Thoracic aorta (tissue), 2 donors: ENCODE results near the gene PDLIM7. TPM values are rescaled to one million over a fixed set of nuclear protein-coding genes. Genes with fewer than 3 reads are reported as not detected.

ENCODE experiments used
- ATAC-seq: fragments of 150-250 bp; one replicate; pipeline ENCODE4 v1.8.0; 2017; ENCODE audit warnings: low read depth; ENCODE audit not compliant: insufficient number of reproducible peaks, low FRiP score
- DNase-seq: peaks from one replicate; pipeline ENCODE4 v3.0.0-alpha.2; 2020; ENCODE audit warnings: low spot score
- H3K27ac ChIP-seq, 2 donors: fragments of 200-600 bp; sonication (generic); 1 replicate in 1 of 2; 2 replicates in 1 of 2; pipeline ENCODE4 v1.5.1; 2016; ENCODE audit warnings: mild to moderate bottlenecking in 2 of 2, moderate library complexity in 2 of 2
- H3K27me3 ChIP-seq: fragments of 200-600 bp; sonication (generic); replicated peaks from 2 replicates; pipeline ENCODE4 v1.6.0; 2016; ENCODE audit warnings: mild to moderate bottlenecking; ENCODE audit not compliant: insufficient read depth
- H3K36me3 ChIP-seq: fragments of 200-600 bp; sonication (generic); one replicate; pipeline ENCODE4 v1.5.1; 2016
- H3K4me1 ChIP-seq, 2 donors: fragments of 200-600 bp; sonication (generic); 1 replicate in 1 of 2; 2 replicates in 1 of 2; pipeline versions ENCODE4 v1.5.1 to v1.6.0; 2016; ENCODE audit warnings: low read depth in 2 of 2, mild to moderate bottlenecking in 1 of 2; ENCODE audit not compliant: control insufficient read depth in 1 of 2
- H3K4me3 ChIP-seq: fragments of 200-600 bp; sonication (generic); 2 replicates; pipeline ENCODE4 v1.5.1; 2016; ENCODE audit warnings: mild to moderate bottlenecking
- H3K9me3 ChIP-seq: fragments of 200-600 bp; sonication (generic); 2 replicates; pipeline ENCODE4 v1.5.1; 2016
- CTCF ChIP-seq: fragments of 200-600 bp; sonication (generic); IDR thresholded peaks from one replicate; pipeline ENCODE4 v1.5.1; 2019; ENCODE audit warnings: antibody characterized with exemption
- total RNA-seq, 2 donors: library from RNA; depleted of rRNA; stranded (reverse); fragments of >200 nt; gene quantifications; one replicate each; pipeline versions ENCODE4 v1.1.0 to v1.2.3, GENCODE V29; 2016

The PDLIM7 gene
- total RNA-seq, 2 donors from 2014 or later: 626 to 891 TPM

GRCh38 chr5:177446200-177447065 lies 51.0 kb downstream of the PDLIM7 start, which contains the start of gene PRR7:
TSS of gene PRR7 (plus strand) at chr5:177446814. CDS start at chr5:177455068, 8,254 bp downstream.
- Histone ChIP-seq H3K27me3 (no peaks in the 10 kb centered on the region), H3K9me3 (no peaks in the 10 kb centered on the region), H3K27ac (no peak within 1 kb of the TSS), H3K4me3 (peak within 1 kb of the TSS; percentile 83), H3K36me3 (peaks cover 11% of the 10 kb centered on the region), H3K4me1 (peaks cover 20 to 27% of the 10 kb centered on the region in 2 donors)
- no peak for DNase-seq
- peak; percentile 16 for ATAC-seq
- no peak for TF ChIP-seq CTCF

- no peak for DNase-seq
- Histone ChIP-seq H3K9me3 (no peaks in the 10 kb centered on the region), H3K4me1 (peaks cover 20 to 27% of the 10 kb centered on the region in 2 donors), H3K27me3 (no peaks in the 10 kb centered on the region), H3K27ac (no peak overlapping the region), H3K36me3 (peaks cover 12% of the 10 kb centered on the region), H3K4me3 (peak overlapping the region; percentile 83)
- ATAC-seq: no peak
- no peak for TF ChIP-seq CTCF
These were observed 51.5 kb downstream of the PDLIM7 start for GRCh38 chr5:177445917-177446199.

GRCh38 chr5:177445052-177445916 lies 52.1 kb downstream of the PDLIM7 start:
- H3K36me3 ChIP-seq: peaks cover 17% of the 10 kb centered on the region
- DNase-seq (no peak), ATAC-seq (no peak)
- H3K4me3 ChIP-seq: no peak overlapping the region
- no peaks in the 10 kb centered on the region for H3K9me3 ChIP-seq
- H3K27ac ChIP-seq: no peak overlapping the region
- peaks cover 20 to 27% of the 10 kb centered on the region in 2 donors for H3K4me1 ChIP-seq
- H3K27me3 ChIP-seq: no peaks in the 10 kb centered on the region
- no peak for TF ChIP-seq CTCF

- ATAC-seq (no peak), DNase-seq (no peak)
- Histone ChIP-seq H3K27ac (no peak overlapping the region), H3K9me3 (no peaks in the 10 kb centered on the region), H3K27me3 (no peaks in the 10 kb centered on the region), H3K4me1 (peaks cover 20 to 27% of the 10 kb centered on the region in 2 donors), H3K36me3 (peaks cover 17% of the 10 kb centered on the region), H3K4me3 (no peak overlapping the region)
- TF ChIP-seq CTCF: no peak
These were observed 53.0 kb downstream of the PDLIM7 start for GRCh38 chr5:177444106-177445051.
